GM06990 (cell line): ENCODE measurements around the gene CCSER1.

ENCODE experiments used
- DNase-seq: peaks from one replicate; pipeline ENCODE4 v3.0.0-alpha.2; 2011; ENCODE audit not compliant: insufficient read length; ENCODE audit errors: extremely low read depth
- H3K27me3 ChIP-seq: replicated peaks from 2 replicates; pipeline ENCODE4 v1.6.0; 2011; ENCODE audit warnings: low read length; ENCODE audit not compliant: control insufficient read depth, insufficient read depth
- H3K36me3 ChIP-seq: 2 replicates; pipeline ENCODE4 v1.5.1; 2011; ENCODE audit warnings: low read length; ENCODE audit not compliant: control insufficient read depth, insufficient read depth
- H3K4me3 ChIP-seq: replicated peaks from 2 replicates; pipeline ENCODE4 v1.5.1; 2011; ENCODE audit warnings: low read depth, mild to moderate bottlenecking, control low read depth, low read length
- CTCF ChIP-seq: IDR thresholded peaks from 2 replicates; pipeline ENCODE4 v1.5.1; 2011; ENCODE audit warnings: low read length, control low read depth, mild to moderate bottlenecking, inconsistent platforms; ENCODE audit not compliant: insufficient read depth, poor library complexity, severe bottlenecking

The CCSER1 gene

GRCh38 chr4:90950385-90950841 is 823.2 kb downstream of the CCSER1 start:
- H3K4me3 ChIP-seq = no peak overlapping the region
- no peak for DNase-seq
- no peak for TF ChIP-seq CTCF
- H3K36me3 ChIP-seq = no peaks in the 10 kb centered on the region
- no peaks in the 10 kb centered on the region for H3K27me3 ChIP-seq

GRCh38 chr4:90951037-90951436 is 823.8 kb downstream of the CCSER1 start:
- no peak for TF ChIP-seq CTCF
- H3K4me3 ChIP-seq = no peak overlapping the region

GRCh38 chr4:90958256-90958895 is 831.2 kb downstream of the CCSER1 start:
- DNase-seq = no peak
- TF ChIP-seq CTCF = no peak

More at GRCh38 chr4:90951037-90951436, 823.8 kb downstream of the CCSER1 start:
- Histone ChIP-seq H3K27me3 (no peaks in the 10 kb centered on the region), H3K36me3 (no peaks in the 10 kb centered on the region)
- no peak for DNase-seq

GRCh38 chr4:90960433-90960832 is 833.2 kb downstream of the CCSER1 start:
- DNase-seq = no peak
- no peak for TF ChIP-seq CTCF
- Histone ChIP-seq H3K36me3 (no peaks in the 10 kb centered on the region), H3K27me3 (no peaks in the 10 kb centered on the region), H3K4me3 (no peak overlapping the region)

More at GRCh38 chr4:90958256-90958895, 831.2 kb downstream of the CCSER1 start:
- Histone ChIP-seq H3K4me3 (no peak overlapping the region), H3K27me3 (no peaks in the 10 kb centered on the region), H3K36me3 (no peaks in the 10 kb centered on the region)

GRCh38 chr4:90960840-90961239 is 833.6 kb downstream of the CCSER1 start:
- no peaks in the 10 kb centered on the region for H3K27me3 ChIP-seq
- TF ChIP-seq CTCF = no peak
- H3K36me3 ChIP-seq = no peaks in the 10 kb centered on the region
- H3K4me3 ChIP-seq = no peak overlapping the region
- no peak for DNase-seq
